Heart right ventricle (tissue), 16 donors: ENCODE measurements around the gene JAK3. TPM values are rescaled to one million over a fixed set of nuclear protein-coding genes. Genes with fewer than 3 reads are reported as not detected.

ENCODE experiments used
- ATAC-seq, 8 donors: fragments of 200-7000 bp; cut with Tn5 transposase; one replicate each; pipeline ENCODE4 v1.9.1; 2020; ENCODE audit warnings: mild to moderate bottlenecking in 8 of 8, moderate library complexity in 8 of 8, moderate number of reproducible peaks in 1 of 8
- DNase-seq, 2 donors: peaks; one replicate each; pipeline ENCODE4 v3.0.0-alpha.2; 2020
- H3K27ac ChIP-seq, 10 donors: fragments of 200-600 bp; sonication (generic) in 2 of 10; one replicate each; pipeline versions ENCODE4 v1.5.0 to v1.8.0; 2020 to 2022; ENCODE audit warnings: mild to moderate bottlenecking in 3 of 10
- H3K27me3 ChIP-seq, 7 donors: fragments of 200-600 bp; one replicate each; pipeline ENCODE4 v1.8.0; 2021 to 2022; ENCODE audit warnings: mild to moderate bottlenecking in 2 of 7
- H3K36me3 ChIP-seq, 9 donors: fragments of 200-600 bp; sonication (generic) in 1 of 9; one replicate each; pipeline versions ENCODE4 v1.5.0 to v1.8.0; 2020 to 2022; ENCODE audit warnings: mild to moderate bottlenecking in 2 of 9
- H3K4me1 ChIP-seq, 9 donors: fragments of 200-600 bp; sonication (generic) in 1 of 9; one replicate each; pipeline versions ENCODE4 v1.5.0 to v1.8.0; 2020 to 2022; ENCODE audit warnings: mild to moderate bottlenecking in 4 of 9
- H3K4me3 ChIP-seq, 10 donors: fragments of 200-600 bp; sonication (generic) in 2 of 10; one replicate each; pipeline versions ENCODE4 v1.5.0 to v1.8.0; 2020 to 2022; ENCODE audit warnings: mild to moderate bottlenecking in 7 of 10, moderate library complexity in 2 of 10
- H3K9me3 ChIP-seq, 11 donors: fragments of 200-600 bp in 10 of 11; sonication (generic) in 2 of 11; one replicate each; pipeline versions ENCODE4 v1.5.0 to v1.8.0; 2013 to 2022; ENCODE audit warnings: mild to moderate bottlenecking in 2 of 11, control low read depth in 1 of 11, moderate library complexity in 1 of 11
- WGBS, 2 donors: extraction: QIAGEN DNeasy Blood & Tissue Kit; methylation state at CpG; one replicate each; pipeline ENCODE4 v1.1.7; 2013; ENCODE audit warnings: inconsistent platforms in 1 of 2; 5-methylcytosine and 5-hydroxymethylcytosine counted together
- intact Hi-C, 10 donors: fragments of 100-400 bp; cut with DNase I; formaldehyde crosslinking; loops; one replicate each; pipeline versions ENCODE4 v1.11.1 to v1.14.2; 2022
- polyA plus RNA-seq, 2 donors: library from polyadenylated mRNA; stranded (reverse); fragments of 200-250 nt; gene quantifications; one replicate each; pipeline ENCODE4 v1.2.3, GENCODE V29; 2013
- total RNA-seq, 10 donors: library from RNA; stranded (reverse); fragmentation: NEBNext Ultra II Directional in 3 of 10; extraction: Animal tissue kit (Norgen Biotek cat#: 25700) in 3 of 10; gene quantifications; one replicate each; pipeline versions ENCODE4 v1.2.1 to v1.2.4, GENCODE V29; 2021 to 2023
- TF ChIP-seq, protein P1 (sequence below), 9 donors: fragments of 200-600 bp; sonication (generic) in 2 of 9; IDR thresholded peaks; one replicate each; pipeline versions ENCODE4 v1.5.0 to v1.8.0; 2021 to 2022; ENCODE audit warnings: antibody characterized with exemption in 9 of 9, mild to moderate bottlenecking in 5 of 9, moderate library complexity in 1 of 9
- donor health status: Arrhythmogenic right ventricular cardiomyopathy.
- donor health status: ischemic (EF 13 %, LVEDD 7.1; RV severe dilation, severe dysfunction).
- donor health status: healthy with polysubstance abuse.
- donor health status: DM: no; HTN: yes; CAD: no.
- donor health status: DM: no; HTN: no; CAD: no.
- donor health status: ischemic (EF 25% LVEDD 6.9; RV normal size, moderate dysfunction).
- donor health status: ischemic (EF 25% LVEDD 5.7; RV mildly dilated, moderate dysfunction).
- donor health status: healthy.
- donor health status: DM: yes; HTN: yes; CAD: no.
- donor health status: Ischemic cardiomyopathy.
- donor health status: ischemic (EF 35%, LVEDD 5.7; RV mildly dilated, moderate dysfunction).
- donor health status: nonischemic (EF 11% LVEDD 7.7; RV severe dilation, severe dysfunction).
- donor health status: DM: yes; HTN: yes; CAD: no.
- donor health status: PGD.
- donor health status: ischemic (EF 29% LVEDD 5.4; RV normal size, mild dysfunction).
- donor health status: nonischemic (EF 23%, LVEDD 6.1; RV moderate dilation, normal function).

The JAK3 gene
- total and polyA plus RNA-seq, 12 donors: 0.59 to 16.9 (median 1.6) TPM

DNA sequence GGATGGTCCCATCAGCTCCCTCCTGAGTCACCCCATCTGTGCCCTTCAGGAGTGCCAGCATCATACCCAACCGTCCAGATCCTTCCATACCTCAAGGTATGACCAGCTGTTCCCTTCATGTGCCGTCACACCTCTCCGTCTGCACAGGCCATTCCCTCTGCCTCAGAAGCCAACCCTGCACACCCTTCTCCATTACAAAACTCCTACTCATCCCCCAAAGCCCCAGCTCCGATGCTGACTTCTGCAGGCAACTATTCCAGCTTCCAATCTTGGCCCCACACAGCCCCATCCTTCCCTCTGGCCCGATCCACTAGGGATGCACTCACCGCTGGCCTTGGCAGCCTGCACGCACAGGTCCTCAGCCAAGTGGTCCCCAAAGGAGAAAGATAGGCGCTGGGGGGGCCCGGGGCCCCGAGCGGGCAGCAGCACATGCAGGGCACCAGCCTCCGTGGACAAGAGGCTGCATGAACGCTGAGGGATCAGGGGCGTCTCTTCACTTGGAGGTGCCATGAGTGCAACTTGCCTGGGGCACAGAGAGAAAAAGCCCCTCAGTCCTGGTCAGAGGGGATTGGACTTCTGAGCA lies 3.8 kb downstream of the JAK3 start:
- TF ChIP-seq, protein P1, sequence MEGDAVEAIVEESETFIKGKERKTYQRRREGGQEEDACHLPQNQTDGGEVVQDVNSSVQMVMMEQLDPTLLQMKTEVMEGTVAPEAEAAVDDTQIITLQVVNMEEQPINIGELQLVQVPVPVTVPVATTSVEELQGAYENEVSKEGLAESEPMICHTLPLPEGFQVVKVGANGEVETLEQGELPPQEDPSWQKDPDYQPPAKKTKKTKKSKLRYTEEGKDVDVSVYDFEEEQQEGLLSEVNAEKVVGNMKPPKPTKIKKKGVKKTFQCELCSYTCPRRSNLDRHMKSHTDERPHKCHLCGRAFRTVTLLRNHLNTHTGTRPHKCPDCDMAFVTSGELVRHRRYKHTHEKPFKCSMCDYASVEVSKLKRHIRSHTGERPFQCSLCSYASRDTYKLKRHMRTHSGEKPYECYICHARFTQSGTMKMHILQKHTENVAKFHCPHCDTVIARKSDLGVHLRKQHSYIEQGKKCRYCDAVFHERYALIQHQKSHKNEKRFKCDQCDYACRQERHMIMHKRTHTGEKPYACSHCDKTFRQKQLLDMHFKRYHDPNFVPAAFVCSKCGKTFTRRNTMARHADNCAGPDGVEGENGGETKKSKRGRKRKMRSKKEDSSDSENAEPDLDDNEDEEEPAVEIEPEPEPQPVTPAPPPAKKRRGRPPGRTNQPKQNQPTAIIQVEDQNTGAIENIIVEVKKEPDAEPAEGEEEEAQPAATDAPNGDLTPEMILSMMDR (IDR thresholded peaks at IDR 0.05): no peak
- Histone ChIP-seq H3K27me3 (peaks cover 0 to 72% (median 18%) of the 10 kb centered on the region in 7 donors), H3K4me3 (no peak overlapping the region), H3K36me3 (peaks cover 0 to 49% (median 0%) of the 10 kb centered on the region in 9 donors), H3K9me3 (no peaks in the 10 kb centered on the region), H3K4me1 (peaks cover 0 to 70% (median 20%) of the 10 kb centered on the region in 9 donors), H3K27ac (peak overlapping the region in 1 of 10 donors; percentile 14)
- intact Hi-C loops: no loop called here
- 84 to 90% methylated on average over 14 of the region's 14 CpGs for WGBS, 2 donors
- DNase-seq (no peak), ATAC-seq (no peak)

- TF ChIP-seq, protein P1 (IDR thresholded peaks at IDR 0.05): no peak
- H3K27me3 ChIP-seq: peaks cover 0 to 75% (median 18%) of the 10 kb centered on the region in 7 donors
- H3K27ac ChIP-seq: peak overlapping the region in 1 of 10 donors; percentile 14
- DNase-seq (no peak), ATAC-seq (no peak)
- WGBS, 2 donors: 85 to 90% methylated on average over 9 of the region's 9 CpGs
- no peak overlapping the region for H3K4me3 ChIP-seq
- H3K36me3 ChIP-seq: peaks cover 0 to 55% (median 0%) of the 10 kb centered on the region in 9 donors
- H3K9me3 ChIP-seq: no peaks in the 10 kb centered on the region
- intact Hi-C loops: no loop called here
- H3K4me1 ChIP-seq: peaks cover 0 to 64% (median 18%) of the 10 kb centered on the region in 9 donors
These were observed 4.4 kb downstream of the JAK3 start for GRCh38 chr19:17843292-17843827.

DNA sequence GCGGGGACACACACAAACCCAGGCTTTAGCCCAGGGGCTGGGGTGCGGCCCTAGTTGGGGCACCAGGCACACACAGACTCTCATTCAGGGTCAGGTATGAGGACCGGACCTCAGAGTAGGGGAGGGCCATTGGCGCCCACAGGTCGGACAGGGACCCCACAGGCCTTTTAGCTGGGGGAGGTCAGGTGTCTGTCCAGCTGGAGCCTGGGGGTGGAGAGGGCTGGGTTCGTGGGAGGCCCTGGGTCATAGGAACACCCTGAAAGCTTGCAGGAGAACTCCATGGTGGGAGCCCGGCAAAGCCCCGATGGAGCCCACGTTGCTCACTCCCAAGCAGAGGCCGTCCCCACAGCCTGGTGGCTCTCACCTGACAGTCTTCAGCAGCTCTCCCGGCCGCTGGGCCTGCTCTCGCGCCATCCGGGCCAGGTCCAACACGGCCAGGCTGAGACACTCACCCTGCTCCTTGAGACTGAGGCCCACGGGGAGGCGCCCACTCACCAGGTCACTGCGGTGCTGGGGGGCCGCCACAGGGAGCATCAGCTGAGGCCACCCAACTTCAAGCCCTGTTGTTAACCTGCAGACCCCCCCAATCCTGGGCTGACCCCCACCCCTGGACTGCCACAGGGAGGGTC lies 5.0 kb downstream of the JAK3 start:
- WGBS, 2 donors: 64 to 71% methylated on average over 20 of the region's 20 CpGs
- DNase-seq (no peak), ATAC-seq (no peak)
- no peaks in the 10 kb centered on the region for H3K9me3 ChIP-seq
- intact Hi-C loops: no loop called here
- peak overlapping the region in 2 of 10 donors; percentile 5 to 10 for H3K27ac ChIP-seq
- TF ChIP-seq, protein P1 (IDR thresholded peaks at IDR 0.05): no peak
- H3K4me1 ChIP-seq: peaks cover 0 to 58% (median 12%) of the 10 kb centered on the region in 9 donors
- peaks cover 0 to 81% (median 18%) of the 10 kb centered on the region in 7 donors for H3K27me3 ChIP-seq
- peaks cover 0 to 61% (median 0%) of the 10 kb centered on the region in 9 donors for H3K36me3 ChIP-seq
- peak overlapping the region in 8 of 10 donors; percentile 1 to 44 (median 32) for H3K4me3 ChIP-seq

GRCh38 chr19:17841810-17842662 lies 5.7 kb downstream of the JAK3 start:
- H3K27ac ChIP-seq: peak overlapping the region in 2 of 10 donors; percentile 5 to 10
- ATAC-seq: peak; percentile 72 to 89 (median 84)
- WGBS, 2 donors: 7 to 23% methylated on average over 55 to 56 of the region's 56 CpGs
- H3K27me3 ChIP-seq: peaks cover 0 to 81% (median 18%) of the 10 kb centered on the region in 7 donors
- H3K9me3 ChIP-seq: no peaks in the 10 kb centered on the region
- peaks cover 0 to 50% (median 7%) of the 10 kb centered on the region in 9 donors for H3K4me1 ChIP-seq
- peak; percentile 76 to 82 for DNase-seq
- intact Hi-C loops: no loop called here
- TF ChIP-seq, protein P1 (IDR thresholded peaks at IDR 0.05): no peak
- peaks cover 0 to 68% (median 0%) of the 10 kb centered on the region in 9 donors for H3K36me3 ChIP-seq
- H3K4me3 ChIP-seq: peak overlapping the region in 8 of 10 donors; percentile 1 to 44 (median 32)
